Stomach smooth muscle (tissue), 2 donors: ENCODE measurements around the gene CCDC148.
"Not testable (repeated sequence)": the region's sequence is repeated elsewhere in the genome, so short reads cannot be mapped to it uniquely, and the experiment has no call there.

Experiments
- H3K27ac ChIP-seq: one replicate; pipeline ENCODE4 v1.7.0; 2013; ENCODE audit warnings: mild to moderate bottlenecking, low read length, inconsistent platforms
- H3K27me3 ChIP-seq, 2 donors: one replicate each; pipeline ENCODE4 v1.7.0; 2013; ENCODE audit warnings: low read length in 2 of 2; ENCODE audit not compliant: insufficient read depth in 2 of 2, control insufficient read depth in 1 of 2
- H3K36me3 ChIP-seq, 2 donors: one replicate each; pipeline ENCODE4 v1.7.0; 2013; ENCODE audit warnings: low read length in 2 of 2; ENCODE audit not compliant: control insufficient read depth in 2 of 2, insufficient read depth in 2 of 2
- H3K4me1 ChIP-seq: one replicate; pipeline ENCODE4 v1.7.0; 2013; ENCODE audit warnings: low read length; ENCODE audit not compliant: control insufficient read depth, insufficient read depth
- H3K4me3 ChIP-seq, 2 donors: one replicate each; pipeline ENCODE4 v1.7.0; 2013; ENCODE audit warnings: low read length in 2 of 2
- H3K9ac ChIP-seq, 2 donors: one replicate each; pipeline ENCODE4 v1.7.0; 2013; ENCODE audit warnings: low read length in 2 of 2, mild to moderate bottlenecking in 1 of 2
- H3K9me3 ChIP-seq, 2 donors: one replicate each; pipeline ENCODE4 v1.7.0; 2013; ENCODE audit warnings: low read length in 2 of 2; ENCODE audit not compliant: control insufficient read depth in 2 of 2
- donor health status: healthy.
- donor health status: Pancreatic carcinoma.

The CCDC148 gene

GRCh38 chr2:158321264-158321663, 135.3 kb downstream of the CCDC148 start:
- H3K36me3 ChIP-seq = no peaks in the 10 kb centered on the region
- H3K4me3 ChIP-seq = no peak overlapping the region
- no peak overlapping the region for H3K27ac ChIP-seq
- H3K27me3 ChIP-seq = no peaks in the 10 kb centered on the region
- H3K4me1 ChIP-seq = no peaks in the 10 kb centered on the region
- H3K9ac ChIP-seq = no peak overlapping the region
- no peaks in the 10 kb centered on the region for H3K9me3 ChIP-seq

GRCh38 chr2:158319269-158319668, 137.3 kb downstream of the CCDC148 start:
- no peak overlapping the region for H3K9ac ChIP-seq
- no peaks in the 10 kb centered on the region for H3K4me1 ChIP-seq
- H3K27ac ChIP-seq = no peak overlapping the region
- no peaks in the 10 kb centered on the region for H3K36me3 ChIP-seq
- H3K27me3 ChIP-seq = no peaks in the 10 kb centered on the region
- H3K9me3 ChIP-seq = no peaks in the 10 kb centered on the region
- H3K4me3 ChIP-seq = no peak overlapping the region

GRCh38 chr2:158317642-158318041, 138.9 kb downstream of the CCDC148 start:
- Histone ChIP-seq H3K9ac (no peak overlapping the region), H3K4me1 (no peaks in the 10 kb centered on the region), H3K27me3 (no peaks in the 10 kb centered on the region), H3K36me3 (no peaks in the 10 kb centered on the region), H3K4me3 (no peak overlapping the region), H3K9me3 (no peaks in the 10 kb centered on the region), H3K27ac (no peak overlapping the region)

- no peak overlapping the region for H3K9ac ChIP-seq
- H3K4me3 ChIP-seq = no peak overlapping the region
- H3K4me1 ChIP-seq = no peaks in the 10 kb centered on the region
- no peaks in the 10 kb centered on the region for H3K9me3 ChIP-seq
- no peaks in the 10 kb centered on the region for H3K36me3 ChIP-seq
- no peak overlapping the region for H3K27ac ChIP-seq
- no peaks in the 10 kb centered on the region for H3K27me3 ChIP-seq
Observed at GRCh38 chr2:158315803-158316414, 140.6 kb downstream of the CCDC148 start.

GRCh38 chr2:158315000-158315399, 141.6 kb downstream of the CCDC148 start:
- Histone ChIP-seq H3K27me3 (no peaks in the 10 kb centered on the region), H3K4me1 (no peaks in the 10 kb centered on the region), H3K27ac (no peak overlapping the region), H3K9me3 (no peaks in the 10 kb centered on the region), H3K4me3 (no peak overlapping the region), H3K9ac (no peak overlapping the region), H3K36me3 (no peaks in the 10 kb centered on the region)

- Histone ChIP-seq H3K27me3 (no peaks in the 10 kb centered on the region), H3K9me3 (no peaks in the 10 kb centered on the region), H3K4me3 (no peak overlapping the region), H3K27ac (no peak overlapping the region), H3K9ac (no peak overlapping the region), H3K4me1 (no peaks in the 10 kb centered on the region), H3K36me3 (no peaks in the 10 kb centered on the region)
Observed at GRCh38 chr2:158313734-158314133, 142.8 kb downstream of the CCDC148 start.

- Histone ChIP-seq H3K27me3 (no peaks in the 10 kb centered on the region), H3K4me1 (no peaks in the 10 kb centered on the region), H3K4me3 (no peak overlapping the region), H3K9me3 (no peaks in the 10 kb centered on the region), H3K27ac (no peak overlapping the region), H3K9ac (no peak overlapping the region), H3K36me3 (no peaks in the 10 kb centered on the region)
Observed at GRCh38 chr2:158312981-158313380, 143.6 kb downstream of the CCDC148 start.

GRCh38 chr2:158310407-158310806, 146.1 kb downstream of the CCDC148 start:
- H3K9me3 ChIP-seq, H3K4me1 ChIP-seq, H3K27ac ChIP-seq, H3K9ac ChIP-seq, H3K27me3 ChIP-seq, H3K36me3 ChIP-seq, H3K4me3 ChIP-seq: not testable (repeated sequence)

- no peaks in the 10 kb centered on the region for H3K36me3 ChIP-seq
- H3K9ac ChIP-seq = no peak overlapping the region
- H3K9me3 ChIP-seq = no peaks in the 10 kb centered on the region
- H3K4me3 ChIP-seq = no peak overlapping the region
- H3K27me3 ChIP-seq = no peaks in the 10 kb centered on the region
- H3K4me1 ChIP-seq = no peaks in the 10 kb centered on the region
- H3K27ac ChIP-seq = no peak overlapping the region
Observed at GRCh38 chr2:158305501-158305900, 151.1 kb downstream of the CCDC148 start.

- Histone ChIP-seq H3K27ac (no peak overlapping the region), H3K4me3 (no peak overlapping the region), H3K9me3 (peaks cover 3% of the 10 kb centered on the region in 2 donors), H3K4me1 (no peaks in the 10 kb centered on the region), H3K36me3 (no peaks in the 10 kb centered on the region), H3K9ac (no peak overlapping the region), H3K27me3 (no peaks in the 10 kb centered on the region)
Observed at GRCh38 chr2:158300394-158300793, 156.2 kb downstream of the CCDC148 start.

- Histone ChIP-seq H3K36me3 (no peaks in the 10 kb centered on the region), H3K4me1 (no peaks in the 10 kb centered on the region), H3K9me3 (peaks cover 3% of the 10 kb centered on the region in 2 donors), H3K4me3 (no peak overlapping the region), H3K27ac (no peak overlapping the region), H3K9ac (no peak overlapping the region), H3K27me3 (no peaks in the 10 kb centered on the region)
Observed at GRCh38 chr2:158297606-158298005, 158.9 kb downstream of the CCDC148 start.
